Skeletal muscle satellite cell (primary cell): ENCODE results near the gene PRDX1.

ENCODE experiments used
- H3K27me3 ChIP-seq: 2 replicates; pipeline ENCODE4 v1.7.0; 2013; ENCODE audit warnings: low read length; ENCODE audit not compliant: control insufficient read depth, insufficient read depth
- H3K36me3 ChIP-seq: 2 replicates; pipeline ENCODE4 v1.7.0; 2013; ENCODE audit warnings: mild to moderate bottlenecking, control low read depth, low read length; ENCODE audit not compliant: insufficient read depth
- H3K4me1 ChIP-seq: 2 replicates; pipeline ENCODE4 v1.7.0; 2013; ENCODE audit warnings: low read length; ENCODE audit not compliant: control insufficient read depth, insufficient read depth
- H3K4me2 ChIP-seq: 2 replicates; pipeline ENCODE4 v1.7.0; 2013; ENCODE audit warnings: mild to moderate bottlenecking, low read length
- H3K4me3 ChIP-seq: 2 replicates; pipeline ENCODE4 v1.7.0; 2013; ENCODE audit warnings: low read length
- H3K9ac ChIP-seq: 2 replicates; pipeline ENCODE4 v1.7.0; 2013; ENCODE audit warnings: mild to moderate bottlenecking, low read depth, low read length, moderate library complexity
- H3K9me3 ChIP-seq: replicated peaks from 2 replicates; pipeline ENCODE4 v1.7.0; 2013; ENCODE audit warnings: mild to moderate bottlenecking, control low read depth, low read length

Gene PRDX1

GRCh38 chr1:45551684-45552083 is 30.0 kb upstream of the PRDX1 start:
- Histone ChIP-seq H3K4me3 (peak overlapping the region; percentile 92), H3K4me2 (peak overlapping the region; percentile 88), H3K9ac (peak overlapping the region; percentile 89), H3K36me3 (peaks cover 6% of the 10 kb centered on the region), H3K4me1 (peaks cover 15% of the 10 kb centered on the region), H3K9me3 (no peaks in the 10 kb centered on the region), H3K27me3 (no peaks in the 10 kb centered on the region)

- Histone ChIP-seq H3K27me3 (no peaks in the 10 kb centered on the region), H3K9ac (peak within 1 kb of the TSS; percentile 89), H3K4me1 (peaks cover 15% of the 10 kb centered on the region), H3K4me2 (peak within 1 kb of the TSS; percentile 88), H3K36me3 (peaks cover 3% of the 10 kb centered on the region), H3K4me3 (peak within 1 kb of the TSS; percentile 92), H3K9me3 (no peaks in the 10 kb centered on the region)
Observed at GRCh38 chr1:45550401-45551351, 29.0 kb upstream of the PRDX1 start, which contains the start of gene AKR1A1. Gene AKR1A1 (plus strand): TSS chr1:45550826. CDS start chr1:45561795, 10,969 bp downstream.

- Histone ChIP-seq H3K4me2 (no peak overlapping the region), H3K9ac (no peak overlapping the region), H3K36me3 (no peaks in the 10 kb centered on the region), H3K9me3 (no peaks in the 10 kb centered on the region), H3K4me3 (no peak overlapping the region), H3K4me1 (peaks cover 4% of the 10 kb centered on the region), H3K27me3 (no peaks in the 10 kb centered on the region)
Observed at GRCh38 chr1:45545553-45546310, 24.0 kb upstream of the PRDX1 start.

GRCh38 chr1:45545019-45545493 is 23.4 kb upstream of the PRDX1 start:
- H3K4me1 ChIP-seq = no peaks in the 10 kb centered on the region
- no peaks in the 10 kb centered on the region for H3K27me3 ChIP-seq
- H3K9me3 ChIP-seq = no peaks in the 10 kb centered on the region
- no peak overlapping the region for H3K9ac ChIP-seq
- no peak overlapping the region for H3K4me2 ChIP-seq
- H3K4me3 ChIP-seq = no peak overlapping the region
- H3K36me3 ChIP-seq = no peaks in the 10 kb centered on the region

DNA sequence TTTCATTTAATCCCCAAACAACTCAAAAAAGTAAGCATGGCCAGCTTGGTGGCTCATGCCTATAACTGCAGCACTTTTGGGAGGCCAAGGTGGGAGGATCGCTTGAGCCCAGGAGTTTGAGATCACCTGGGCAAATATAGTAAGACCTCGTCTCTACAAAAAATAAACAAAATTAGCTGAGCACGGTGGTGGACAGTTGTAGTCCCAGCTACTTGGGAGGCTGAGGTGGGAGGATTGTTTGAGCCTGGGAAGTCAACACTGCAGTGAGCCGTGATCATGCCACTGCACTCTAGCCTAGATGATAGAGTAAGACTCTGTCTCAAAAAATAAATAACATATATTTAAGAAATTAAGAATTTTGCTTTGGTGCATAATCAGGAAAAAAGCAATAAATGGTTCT is 22.8 kb upstream of the PRDX1 start:
- H3K4me1 ChIP-seq = no peaks in the 10 kb centered on the region

GRCh38 chr1:45543581-45544417 is 22.1 kb upstream of the PRDX1 start:
- no peaks in the 10 kb centered on the region for H3K9me3 ChIP-seq
- H3K36me3 ChIP-seq = no peaks in the 10 kb centered on the region
- no peaks in the 10 kb centered on the region for H3K4me1 ChIP-seq
- H3K4me3 ChIP-seq = no peak overlapping the region
- H3K27me3 ChIP-seq = no peaks in the 10 kb centered on the region
- H3K4me2 ChIP-seq = peak overlapping the region; percentile 36
- H3K9ac ChIP-seq = no peak overlapping the region

More for the DNA sequence above, 22.8 kb upstream of the PRDX1 start:
- H3K9me3 ChIP-seq = no peaks in the 10 kb centered on the region
- no peaks in the 10 kb centered on the region for H3K36me3 ChIP-seq
- H3K27me3 ChIP-seq = no peaks in the 10 kb centered on the region
- no peak overlapping the region for H3K4me2 ChIP-seq
- no peak overlapping the region for H3K9ac ChIP-seq
- no peak overlapping the region for H3K4me3 ChIP-seq

DNA sequence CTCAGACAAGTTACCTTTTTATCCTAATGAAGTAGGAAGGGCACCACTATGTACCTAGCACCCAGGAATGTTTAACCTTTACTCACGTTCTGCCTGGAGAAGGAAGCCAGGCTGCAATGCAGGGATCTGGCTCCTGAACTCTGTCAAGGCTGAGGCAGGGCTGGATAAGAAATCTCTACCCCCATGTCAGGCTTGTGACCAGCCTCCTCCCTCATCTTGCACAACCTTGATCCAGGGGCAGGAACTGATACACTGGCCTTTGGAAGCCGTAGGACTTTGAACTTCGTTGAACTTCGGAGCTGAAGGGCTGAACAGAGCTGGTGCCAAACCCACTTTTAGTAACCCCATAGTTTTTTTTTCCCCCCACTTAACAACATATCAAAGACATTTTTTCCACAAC is 20.9 kb upstream of the PRDX1 start:
- no peaks in the 10 kb centered on the region for H3K4me1 ChIP-seq
- H3K27me3 ChIP-seq = no peaks in the 10 kb centered on the region

GRCh38 chr1:45541193-45541592 is 19.5 kb upstream of the PRDX1 start:
- Histone ChIP-seq H3K27me3 (no peaks in the 10 kb centered on the region), H3K4me1 (no peaks in the 10 kb centered on the region), H3K36me3 (no peaks in the 10 kb centered on the region), H3K9me3 (no peaks in the 10 kb centered on the region), H3K4me2 (no peak overlapping the region), H3K4me3 (no peak overlapping the region), H3K9ac (no peak overlapping the region)

More for the DNA sequence above, 20.9 kb upstream of the PRDX1 start:
- no peak overlapping the region for H3K9ac ChIP-seq
- no peak overlapping the region for H3K4me3 ChIP-seq
- no peaks in the 10 kb centered on the region for H3K36me3 ChIP-seq
- H3K4me2 ChIP-seq = no peak overlapping the region
- no peaks in the 10 kb centered on the region for H3K9me3 ChIP-seq

DNA sequence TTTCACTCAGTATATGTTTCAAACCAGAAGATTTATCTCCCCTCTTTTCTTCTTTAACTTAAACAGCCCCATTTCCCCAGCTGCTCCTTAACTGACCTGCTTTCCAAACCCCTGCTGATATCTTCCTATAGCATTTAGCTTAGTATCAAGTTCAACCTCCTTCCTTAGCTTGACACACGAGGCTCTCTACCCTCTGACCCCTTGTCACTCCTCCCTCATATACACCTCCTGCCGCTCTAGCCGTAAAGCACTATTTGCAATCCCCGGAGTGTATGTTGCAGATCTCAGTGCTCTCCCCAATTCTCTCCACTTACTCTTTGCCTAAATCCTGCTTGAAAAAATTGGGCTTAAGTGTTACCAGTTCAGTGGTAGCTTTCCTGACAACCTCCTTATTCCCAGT is 15.2 kb upstream of the PRDX1 start:
- H3K4me3 ChIP-seq = no peak overlapping the region
- no peaks in the 10 kb centered on the region for H3K4me1 ChIP-seq
- no peaks in the 10 kb centered on the region for H3K27me3 ChIP-seq
- no peaks in the 10 kb centered on the region for H3K9me3 ChIP-seq
- H3K4me2 ChIP-seq = no peak overlapping the region
- H3K9ac ChIP-seq = no peak overlapping the region
- H3K36me3 ChIP-seq = no peaks in the 10 kb centered on the region

- Histone ChIP-seq H3K4me3 (no peak overlapping the region), H3K9me3 (no peaks in the 10 kb centered on the region), H3K9ac (no peak overlapping the region), H3K4me2 (no peak overlapping the region), H3K36me3 (no peaks in the 10 kb centered on the region), H3K4me1 (no peaks in the 10 kb centered on the region), H3K27me3 (no peaks in the 10 kb centered on the region)
Observed at GRCh38 chr1:45535988-45536766, 14.5 kb upstream of the PRDX1 start.
